GM19463 (cell line): ENCODE data around the gene KCNH2.
"Not testable (repeated sequence)": the region's sequence is repeated elsewhere in the genome, so short reads cannot be mapped to it uniquely, and the experiment has no call there.

Experiments used
- ATAC-seq: cut with Tn5 transposase; IDR thresholded peaks from one replicate; pipeline ENCODE4 v1.9.1; 2021; ENCODE audit warnings: mild to moderate bottlenecking, moderate library complexity; ENCODE audit not compliant: unreplicated experiment

KCNH2 gene

DNA sequence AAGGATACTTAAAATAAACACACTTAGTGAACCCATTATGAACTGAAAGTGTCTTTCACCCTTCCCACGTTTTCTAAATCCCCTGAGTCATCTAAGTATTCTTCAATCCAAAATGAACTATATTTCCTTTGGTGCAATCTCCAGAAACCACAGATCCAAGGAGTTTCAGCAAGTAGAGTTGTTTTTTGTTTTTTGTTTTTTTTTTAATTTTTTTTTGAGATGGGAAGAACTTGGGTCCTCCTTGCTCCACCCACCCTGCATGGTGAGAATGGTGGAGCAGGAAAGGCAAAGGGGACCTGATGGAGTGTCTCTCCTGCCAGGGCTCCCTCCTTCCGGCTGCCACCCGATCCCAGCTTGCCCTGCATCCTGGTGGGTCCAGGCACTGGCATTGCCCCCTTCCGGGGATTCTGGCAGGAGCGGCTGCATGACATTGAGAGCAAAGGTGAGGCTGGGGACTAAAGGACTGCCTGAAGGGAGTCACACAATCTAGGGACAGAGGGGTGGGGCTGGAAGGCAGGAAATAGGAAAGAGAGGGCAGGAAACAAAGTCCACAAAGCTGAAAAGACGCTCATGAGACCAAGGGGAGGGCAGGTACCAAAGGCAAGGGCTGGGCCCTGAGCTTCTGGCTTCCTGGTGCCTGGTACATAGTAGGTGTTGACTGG, 34.0 kb upstream of the KCNH2 start:
- no peak for ATAC-seq

DNA sequence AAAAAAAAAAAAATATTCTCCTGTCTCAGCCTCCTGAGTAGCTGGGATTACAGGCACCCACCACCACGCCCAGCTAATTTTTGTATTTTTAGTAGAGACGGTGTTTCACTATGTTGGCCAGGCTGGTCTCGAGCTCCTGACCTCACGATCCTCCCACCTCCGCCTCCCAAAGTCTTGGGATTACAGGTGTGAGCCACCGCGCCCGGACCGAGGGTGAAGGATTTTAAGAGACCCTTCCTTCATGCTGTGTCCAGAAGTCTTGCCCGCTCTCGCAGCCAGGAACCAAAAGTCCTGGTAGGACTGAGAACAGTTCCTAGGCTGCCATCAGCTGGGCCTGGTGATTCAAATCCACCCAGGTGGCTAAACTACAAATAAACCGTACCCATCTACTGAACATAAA, 33.5 kb upstream of the KCNH2 start:
- not testable (repeated sequence) for ATAC-seq

DNA sequence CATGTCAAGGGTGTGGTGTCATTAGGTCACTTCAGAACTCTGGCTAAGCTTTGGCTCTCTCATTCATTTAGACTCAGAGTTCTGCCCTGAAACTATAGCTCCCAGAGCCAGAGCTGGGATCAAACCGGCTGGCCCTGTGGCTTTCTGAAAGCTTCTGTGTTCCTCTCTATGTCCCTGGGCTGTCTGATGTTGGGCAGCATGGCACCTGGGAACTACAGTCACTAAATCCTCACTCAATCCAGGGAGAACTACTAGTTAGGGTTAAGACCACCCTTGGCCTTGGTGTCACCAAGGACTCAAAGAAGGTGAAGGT, 32.9 kb upstream of the KCNH2 start:
- no peak for ATAC-seq

- ATAC-seq = no peak
Observed at GRCh38 chr7:151010307-151011096, 32.4 kb upstream of the KCNH2 start.

DNA sequence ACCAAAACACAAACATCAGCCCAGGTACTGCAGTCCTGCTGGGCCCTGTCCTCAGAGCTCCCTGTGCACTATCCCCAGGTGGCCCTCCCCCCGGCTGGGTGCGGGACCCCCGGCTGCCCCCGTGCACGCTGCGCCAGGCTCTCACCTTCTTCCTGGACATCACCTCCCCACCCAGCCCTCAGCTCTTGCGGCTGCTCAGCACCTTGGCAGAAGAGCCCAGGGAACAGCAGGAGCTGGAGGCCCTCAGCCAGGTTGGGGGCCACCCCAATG, 31.9 kb upstream of the KCNH2 start:
- no peak for ATAC-seq

DNA sequence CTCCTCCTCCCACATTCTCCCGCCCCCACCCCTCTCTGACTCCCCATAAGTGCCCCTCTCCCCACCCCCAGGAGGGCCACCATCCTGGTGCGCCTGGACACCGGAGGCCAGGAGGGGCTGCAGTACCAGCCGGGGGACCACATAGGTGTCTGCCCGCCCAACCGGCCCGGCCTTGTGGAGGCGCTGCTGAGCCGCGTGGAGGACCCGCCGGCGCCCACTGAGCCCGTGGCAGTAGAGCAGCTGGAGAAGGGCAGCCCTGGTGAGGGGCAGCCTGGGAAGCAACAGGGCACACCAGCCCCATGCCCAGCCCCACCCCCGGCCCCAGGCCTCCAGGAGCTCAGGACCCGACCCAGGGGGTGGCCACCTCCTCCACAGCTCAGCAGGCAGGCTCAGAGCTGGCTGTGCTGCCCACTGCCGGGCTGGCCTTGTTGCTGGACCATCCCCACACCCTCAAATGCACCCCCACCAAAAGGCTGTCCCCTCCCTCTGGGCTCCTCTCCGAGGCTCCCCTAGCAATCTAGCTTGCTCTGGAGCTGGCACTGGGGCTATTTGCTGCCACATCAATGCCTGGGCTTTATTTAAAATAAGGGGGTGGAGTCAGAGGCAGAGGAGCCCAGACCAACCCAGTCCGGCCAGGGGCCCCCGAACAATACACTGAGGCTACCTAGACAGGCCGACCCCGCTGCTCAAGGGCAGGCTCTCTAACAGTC, 31.4 kb upstream of the KCNH2 start:
- no peak for ATAC-seq

DNA sequence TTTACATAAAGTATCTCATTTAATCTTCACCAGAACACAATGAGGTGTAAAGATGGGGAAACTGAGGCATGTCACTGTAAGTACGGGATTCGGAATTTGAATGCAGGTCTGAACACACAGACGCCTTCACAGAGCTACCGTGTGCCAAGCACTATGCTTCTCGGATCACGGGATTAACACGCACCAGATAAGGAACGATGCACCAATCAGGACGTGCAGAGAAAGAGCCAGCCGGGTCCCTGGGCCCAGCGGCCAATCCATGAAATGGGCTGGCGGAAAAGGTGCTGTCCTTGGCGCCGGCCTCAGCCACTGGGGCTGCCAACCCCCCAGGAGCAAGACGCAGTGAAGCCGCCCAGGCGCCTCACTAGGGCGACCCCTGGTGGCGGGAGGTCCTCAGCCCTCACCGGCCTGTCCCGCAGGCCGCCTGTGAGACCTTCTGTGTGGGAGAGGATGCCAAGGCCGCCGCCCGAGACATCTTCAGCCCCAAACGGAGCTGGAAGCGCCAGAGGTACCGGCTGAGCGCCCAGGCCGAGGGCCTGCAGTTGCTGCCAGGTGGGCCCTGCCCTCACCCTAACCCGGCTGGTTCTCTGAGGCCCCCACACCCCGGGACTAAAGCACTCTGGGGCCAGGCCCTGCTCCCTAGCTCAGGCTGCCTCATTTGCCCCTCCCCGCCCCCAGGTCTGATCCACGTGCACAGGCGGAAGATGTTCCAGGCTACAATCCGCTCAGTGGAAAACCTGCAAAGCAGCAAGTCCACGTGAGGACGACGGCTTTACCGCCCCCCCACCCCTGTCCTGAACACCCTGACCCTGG, 30.6 kb upstream of the KCNH2 start:
- peak; percentile 93 for ATAC-seq

GRCh38 chr7:151008143-151008510, 30.0 kb upstream of the KCNH2 start:
- ATAC-seq = no peak

GRCh38 chr7:151007469-151007898, 29.4 kb upstream of the KCNH2 start:
- no peak for ATAC-seq

DNA sequence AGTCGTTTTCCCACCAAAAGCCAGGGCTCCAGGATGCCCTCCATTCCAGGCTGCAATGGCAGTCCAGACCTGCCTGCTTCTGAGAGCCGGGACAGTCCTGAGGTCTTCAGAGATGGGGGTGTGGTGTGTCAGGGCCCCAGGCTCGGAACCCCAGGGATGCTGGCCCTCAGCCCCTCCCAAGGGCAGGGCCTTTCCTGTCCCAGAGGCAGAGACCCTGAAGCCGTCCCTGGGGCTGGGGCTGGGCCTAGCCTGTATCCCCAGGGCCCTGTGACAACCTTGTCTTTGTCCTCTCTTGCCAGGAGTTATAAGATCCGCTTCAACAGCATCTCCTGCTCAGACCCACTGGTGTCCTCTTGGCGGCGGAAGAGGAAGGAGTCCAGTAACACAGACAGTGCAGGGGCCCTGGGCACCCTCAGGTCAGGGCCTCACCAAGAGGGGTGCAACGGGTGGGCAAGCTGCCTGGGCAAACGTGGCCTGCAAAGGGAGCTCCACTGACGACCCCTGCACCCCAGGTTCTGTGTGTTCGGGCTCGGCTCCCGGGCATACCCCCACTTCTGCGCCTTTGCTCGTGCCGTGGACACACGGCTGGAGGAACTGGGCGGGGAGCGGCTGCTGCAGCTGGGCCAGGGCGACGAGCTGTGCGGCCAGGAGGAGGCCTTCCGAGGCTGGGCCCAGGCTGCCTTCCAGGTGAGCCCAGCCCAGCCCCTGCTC, 28.6 kb upstream of the KCNH2 start:
- ATAC-seq = no peak

- ATAC-seq = no peak
Observed at GRCh38 chr7:151005566-151005965, 27.4 kb upstream of the KCNH2 start.

DNA sequence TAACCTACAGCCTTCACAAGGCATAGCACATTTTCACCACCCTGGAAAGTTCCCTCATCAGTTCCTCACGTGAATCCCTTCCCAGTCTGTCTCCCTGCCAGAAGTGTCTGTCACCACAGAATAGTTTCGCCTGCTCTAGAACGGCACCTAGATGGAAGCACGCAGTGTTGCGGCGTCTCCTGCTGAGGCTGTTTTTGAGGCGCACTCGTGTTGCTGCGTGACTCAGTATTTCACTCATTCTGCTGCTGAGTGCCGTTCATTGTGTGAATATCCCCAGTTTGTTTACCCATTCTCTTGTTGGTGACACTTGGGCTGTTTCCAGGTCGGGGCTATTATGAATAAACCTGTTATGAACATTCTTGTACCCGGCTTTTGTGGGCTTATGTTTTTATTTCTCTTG, 25.5 kb upstream of the KCNH2 start:
- ATAC-seq = no peak

GRCh38 chr7:151001546-151001945, 23.4 kb upstream of the KCNH2 start:
- ATAC-seq = no peak

DNA sequence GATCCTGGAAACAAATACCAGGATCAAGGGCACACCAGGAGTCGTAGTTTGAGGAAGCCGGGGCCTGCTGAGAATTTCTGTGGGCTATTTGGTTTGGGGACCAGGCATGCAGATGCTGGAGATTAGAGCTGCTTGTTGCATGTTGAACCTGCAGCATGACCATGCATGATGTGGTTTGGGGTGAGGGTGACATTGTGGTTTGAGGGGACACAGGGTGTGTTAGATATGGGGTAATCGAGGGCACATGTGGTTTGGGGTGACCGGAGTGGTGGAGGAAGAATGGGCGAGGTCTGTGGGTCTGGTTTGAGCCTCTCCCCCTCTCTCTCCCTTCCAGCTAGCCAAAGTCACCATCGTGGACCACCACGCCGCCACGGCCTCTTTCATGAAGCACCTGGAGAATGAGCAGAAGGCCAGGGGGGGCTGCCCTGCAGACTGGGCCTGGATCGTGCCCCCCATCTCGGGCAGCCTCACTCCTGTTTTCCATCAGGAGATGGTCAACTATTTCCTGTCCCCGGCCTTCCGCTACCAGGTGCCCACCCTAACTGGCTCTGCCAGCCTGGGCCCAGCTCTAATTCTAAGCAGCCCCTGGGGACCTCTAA, 22.9 kb upstream of the KCNH2 start:
- ATAC-seq = no peak

DNA sequence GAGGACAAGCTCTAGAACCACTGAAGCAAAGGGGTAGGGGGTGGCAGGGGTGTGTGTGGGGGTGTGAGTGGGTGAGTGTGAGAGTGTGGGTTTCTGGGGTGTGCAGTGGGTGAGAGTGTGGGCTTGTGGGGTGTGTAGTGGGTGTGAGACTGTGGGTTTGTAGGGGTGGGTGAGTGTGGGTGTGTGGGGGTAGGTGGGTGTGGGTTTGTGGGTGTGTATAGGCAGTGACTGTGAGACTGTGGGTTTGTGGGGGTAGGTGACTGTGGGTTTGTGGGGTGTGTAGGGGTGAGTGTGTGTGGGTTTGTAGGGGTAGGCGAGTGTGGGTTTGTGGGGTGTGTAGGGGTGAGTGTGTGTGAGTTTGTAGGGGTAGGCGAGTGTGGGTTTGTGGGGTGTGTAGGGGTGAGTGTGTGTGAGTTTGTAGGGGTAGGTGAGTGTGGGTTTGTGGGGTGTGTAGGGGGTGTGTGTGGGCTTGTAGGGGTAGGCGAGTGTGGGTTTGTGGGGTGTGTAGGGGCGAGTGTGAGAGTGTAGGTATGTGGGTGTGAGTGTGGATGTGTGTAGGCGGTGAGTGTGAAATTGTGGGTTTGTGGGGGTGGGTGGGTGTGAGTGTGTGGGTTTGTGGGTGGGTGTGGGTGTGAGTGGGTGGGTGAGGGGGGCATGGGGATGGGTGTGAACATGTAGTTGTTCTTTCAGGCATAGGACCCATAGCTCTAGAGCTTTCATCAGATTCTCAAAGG, 21.5 kb upstream of the KCNH2 start:
- ATAC-seq = no peak

- ATAC-seq = no peak
Observed at GRCh38 chr7:150999001-150999400, 20.9 kb upstream of the KCNH2 start.

DNA sequence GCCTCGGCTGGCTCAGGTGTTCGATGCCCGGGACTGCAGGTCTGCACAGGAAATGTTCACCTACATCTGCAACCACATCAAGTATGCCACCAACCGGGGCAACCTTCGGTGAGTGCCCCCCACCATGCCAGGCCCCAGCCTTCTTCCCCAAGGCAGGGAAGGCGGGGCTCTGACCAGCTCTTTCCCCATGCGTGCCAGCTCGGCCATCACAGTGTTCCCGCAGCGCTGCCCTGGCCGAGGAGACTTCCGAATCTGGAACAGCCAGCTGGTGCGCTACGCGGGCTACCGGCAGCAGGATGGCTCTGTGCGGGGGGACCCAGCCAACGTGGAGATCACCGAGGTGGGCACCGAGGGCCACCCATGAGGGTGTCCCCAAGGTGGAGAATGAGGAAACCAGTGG, 20.2 kb upstream of the KCNH2 start:
- no peak for ATAC-seq

- ATAC-seq = no peak
Observed at GRCh38 chr7:150997817-150998216, 19.7 kb upstream of the KCNH2 start.

GRCh38 chr7:150997075-150997511, 19.0 kb upstream of the KCNH2 start:
- ATAC-seq = no peak
